ENCODE measurements around the gene VASP. TPM values are rescaled to one million over a fixed set of nuclear protein-coding genes. Genes with fewer than 3 reads are reported as not detected.

The VASP gene
- total RNA-seq, 1 experiment from 2014 or later, result 152 TPM

GRCh38 chr19:45471111-45471930 lies 36.0 kb upstream of the VASP start:
- DNase-seq (ENCODE audit: low read depth, low spot score) (no peak), ATAC-seq (no peak)
- no peaks in the 10 kb centered on the region for H3K9me2 ChIP-seq (ENCODE audit: insufficient read depth)
- BruUV-seq (replicated peaks), result no TSS peak
- H3K27me3 ChIP-seq (ENCODE audit: insufficient read depth, low read length), result no peaks in the 10 kb centered on the region
- H2AFZ ChIP-seq (ENCODE audit: low read depth, low read length, poor library complexity, severe bottlenecking), result no peak overlapping the region
- CTCF ChIA-PET, result interaction anchor here (0.7 kb wide), 1 partner anchor 14 kb away, joined by 3 read pairs; no protein-coding TSS in a partner anchor
- no peaks in the 10 kb centered on the region; the same call in 1 of the 2 replicates for H4K20me1 ChIP-seq (ENCODE audit: insufficient read depth)
- no peaks in the 10 kb centered on the region for H3K9me3 ChIP-seq (ENCODE audit: control insufficient read depth in 1 of 2, insufficient read depth in 1 of 2, low read depth in 1 of 2, low read length in 2 of 2)
- H3K9ac ChIP-seq (ENCODE audit: low read length), result no peak overlapping the region
- intact Hi-C loops (cut with micrococcal nuclease), result no loop called here
- H3K36me3 ChIP-seq (ENCODE audit: control insufficient read depth in 1 of 2, insufficient read depth in 2 of 2, low read length in 2 of 2), result no peaks in the 10 kb centered on the region; a peak in 1 of 4 replicates
- no peak overlapping the region for H3K4me3 ChIP-seq (replicated peaks in 1 of 2; ENCODE audit: low read depth in 1 of 2, low read length in 2 of 2)
- no peak overlapping the region for H3K4me2 ChIP-seq (ENCODE audit: low read length)
- POLR2A ChIA-PET, result no interaction called here
- RAD21 ChIA-PET (ENCODE audit: low non-redundant PET in 1 of 2, low total read pairs in 2 of 2, uncharacterized antibody in 2 of 2, unreplicated experiment in 2 of 2), result no interaction called here
- peaks cover 4 to 35% of the 10 kb centered on the region in 2 experiments for H3K4me1 ChIP-seq (ENCODE audit: control insufficient read depth in 1 of 2, insufficient read depth in 2 of 2, low read length in 2 of 2)
- peaks cover 23% of the 10 kb centered on the region; the same call in 1 of the 2 replicates for H3K79me2 ChIP-seq (ENCODE audit: insufficient read depth, low read length)
- no peak overlapping the region for H3K27ac ChIP-seq (ENCODE audit: low read depth, low read length)
- no peak for TF ChIP-seq MAX (IDR thresholded peaks at IDR 0.05)
- TF ChIP-seq FOSL1 (IDR thresholded peaks at IDR 0.05; ENCODE audit: low read depth), result no peak
- no peak for TF ChIP-seq SRF (IDR thresholded peaks at IDR 0.05; ENCODE audit: low read depth)
- no peak for TF ChIP-seq ZBTB33 (IDR thresholded peaks at IDR 0.05; ENCODE audit: extremely low read depth, insufficient replicate concordance, low read length)
- TF ChIP-seq YY1 (IDR thresholded peaks at IDR 0.05; ENCODE audit: extremely low read depth, insufficient replicate concordance, low read depth, low read length), result no peak
- TF ChIP-seq EGR1 (IDR thresholded peaks at IDR 0.05; ENCODE audit: low read depth), result no peak
- no peak for TF ChIP-seq SP1 (IDR thresholded peaks at IDR 0.05; ENCODE audit: low read depth)
- TF ChIP-seq CEBPB (IDR thresholded peaks at IDR 0.05; ENCODE audit: low read depth), result no peak
- TF ChIP-seq ZNF274 (IDR thresholded peaks at IDR 0.05; ENCODE audit: low read depth, low read length), result no peak
- no peak for TF ChIP-seq ATF3 (IDR thresholded peaks at IDR 0.05)
